Stomach (tissue), 9 donors: Measurements from ENCODE around the gene RALY. TPM values are rescaled to one million over a fixed set of nuclear protein-coding genes. Genes with fewer than 3 reads are reported as not detected.

Experiments used
- DNase-seq, 2 donors: peaks; one replicate each; pipeline versions ENCODE4 v3.0.0 to v3.0.0-alpha.2; 2013 to 2019
- H3K27ac ChIP-seq, 5 donors: fragments of 200-600 bp in 4 of 5; sonication (generic) in 4 of 5; one replicate each; pipeline ENCODE4 v1.5.1; 2013 to 2019; ENCODE audit warnings: mild to moderate bottlenecking in 1 of 5, moderate library complexity in 1 of 5
- H3K27me3 ChIP-seq, 3 donors: fragments of 200-600 bp; sonication (generic); one replicate each; pipeline ENCODE4 v1.5.1; 2017 to 2019; ENCODE audit warnings: mixed run types in 1 of 3
- H3K36me3 ChIP-seq, 4 donors: fragments of 200-600 bp; sonication (generic); 1 replicate in 3 of 4; 2 replicates in 1 of 4; pipeline ENCODE4 v1.5.1; 2016 to 2019
- H3K4me1 ChIP-seq, 4 donors: fragments of 200-600 bp; sonication (generic); one replicate each; pipeline ENCODE4 v1.5.1; 2016 to 2019
- H3K4me3 ChIP-seq, 4 donors: fragments of 200-600 bp; sonication (generic) in 3 of 4; one replicate each; pipeline ENCODE4 v1.5.1; 2016 to 2019; ENCODE audit warnings: mild to moderate bottlenecking in 1 of 4
- H3K9me3 ChIP-seq, 4 donors: fragments of 200-600 bp; sonication (generic); one replicate each; pipeline ENCODE4 v1.5.1; 2016 to 2019
- CTCF ChIP-seq, 7 experiments: fragments of 450-650 bp in 4 of 7; fragments of 200-600 bp in 3 of 7; sonication (generic) in 3 of 7; IDR thresholded peaks; one replicate each; pipeline ENCODE4 v1.5.1; 2016 to 2019; ENCODE audit warnings: antibody characterized with exemption in 7 of 7, control low read depth in 2 of 7, mild to moderate bottlenecking in 1 of 7
- EP300 ChIP-seq: sonication (generic); formaldehyde crosslinking; IDR thresholded peaks from one replicate; pipeline ENCODE4 v1.6.1; 2017; ENCODE audit warnings: antibody characterized with exemption
- POLR2A ChIP-seq, 4 donors: fragments of 450-650 bp; IDR thresholded peaks; one replicate each; pipeline ENCODE4 v1.6.1; 2016; ENCODE audit warnings: antibody characterized with exemption in 4 of 4, control low read depth in 2 of 4, mild to moderate bottlenecking in 1 of 4, moderate library complexity in 1 of 4
- POLR2AphosphoS5 ChIP-seq, 3 donors: sonication (generic); formaldehyde crosslinking; IDR thresholded peaks; one replicate each; pipeline ENCODE4 v1.6.1; 2016; ENCODE audit warnings: antibody characterized with exemption in 3 of 3
- WGBS, 5 donors: extraction: QIAGEN DNeasy Blood & Tissue Kit in 3 of 5; methylation state at CpG; one replicate each; pipeline versions ENCODE4 v1.1.5 to v1.1.7; 2013 to 2018; 5-methylcytosine and 5-hydroxymethylcytosine counted together
- intact Hi-C: fragments of 100-400 bp; cut with DNase I; formaldehyde crosslinking; loops from one replicate; pipeline ENCODE4 v1.15.1; 2023; ENCODE audit warnings: low total_unique reads
- polyA plus RNA-seq, 3 donors: library from polyadenylated mRNA; stranded (reverse); fragments of 200-250 nt; gene quantifications; one replicate each; pipeline ENCODE4 v1.2.3, GENCODE V29; 2013
- total RNA-seq, 5 donors: library from RNA; depleted of rRNA; stranded (reverse); fragments of >200 nt; gene quantifications; one replicate each; pipeline versions ENCODE4 v1.1.0 to v1.2.3, GENCODE V29; 2014 to 2016
- donor health status: healthy with polysubstance abuse.
- donor health status: Bipolar disorder and iron deficiency.
- donor health status: healthy.

RALY gene
- total and polyA plus RNA-seq, 8 donors, result 21.6 to 389 (median 97.7) TPM

GRCh38 chr20:33947709-33948295 lies 45.9 kb upstream of the RALY start:
- intact Hi-C loops, result no loop called here
- 36 to 49% (median 44%) methylated on average over 2 of the region's 2 CpGs for WGBS, 5 donors
- TF ChIP-seq CTCF (IDR thresholded peaks at IDR 0.05) (peak in 2 of 7 experiments; percentile 15 to 36), POLR2A (IDR thresholded peaks at IDR 0.05) (no peak), POLR2AphosphoS5 (IDR thresholded peaks at IDR 0.05) (no peak), EP300 (no peak)

GRCh38 chr20:33948480-33948879 lies 45.2 kb upstream of the RALY start:
- intact Hi-C loops, result no loop called here
- Histone ChIP-seq H3K4me3 (no peak overlapping the region), H3K9me3 (peaks cover 3 to 24% (median 19%) of the 10 kb centered on the region in 4 donors), H3K36me3 (no peaks in the 10 kb centered on the region), H3K27ac (no peak overlapping the region), H3K27me3 (no peaks in the 10 kb centered on the region), H3K4me1 (no peaks in the 10 kb centered on the region)
- no peak for TF ChIP-seq CTCF (IDR thresholded peaks at IDR 0.05)
- no peak for TF ChIP-seq EP300
- TF ChIP-seq POLR2A (IDR thresholded peaks at IDR 0.05), result no peak
- no peak for TF ChIP-seq POLR2AphosphoS5 (IDR thresholded peaks at IDR 0.05)
- no peak for DNase-seq
- WGBS, 5 donors, result 82 to 96% (median 89%) methylated on average over 2 of the region's 2 CpGs

More at GRCh38 chr20:33947709-33948295, 45.9 kb upstream of the RALY start:
- Histone ChIP-seq H3K36me3 (no peaks in the 10 kb centered on the region), H3K4me1 (no peaks in the 10 kb centered on the region), H3K4me3 (no peak overlapping the region), H3K27me3 (no peaks in the 10 kb centered on the region), H3K9me3 (peaks cover 3 to 24% (median 19%) of the 10 kb centered on the region in 4 donors), H3K27ac (no peak overlapping the region)
- DNase-seq, result peak in 1 of 2 donors; percentile 45

GRCh38 chr20:33951171-33951570 lies 42.5 kb upstream of the RALY start:
- no peak for DNase-seq
- no peak for TF ChIP-seq POLR2AphosphoS5 (IDR thresholded peaks at IDR 0.05)
- no peak for TF ChIP-seq EP300
- TF ChIP-seq CTCF (IDR thresholded peaks at IDR 0.05), result no peak
- TF ChIP-seq POLR2A (IDR thresholded peaks at IDR 0.05), result no peak
- no peaks in the 10 kb centered on the region for H3K36me3 ChIP-seq
- H3K27ac ChIP-seq, result no peak overlapping the region
- H3K9me3 ChIP-seq, result peaks cover 3 to 24% (median 19%) of the 10 kb centered on the region in 4 donors
- intact Hi-C loops, result no loop called here
- no peaks in the 10 kb centered on the region for H3K27me3 ChIP-seq
- no peaks in the 10 kb centered on the region for H3K4me1 ChIP-seq
- no peak overlapping the region for H3K4me3 ChIP-seq

- Histone ChIP-seq H3K4me1 (no peaks in the 10 kb centered on the region), H3K4me3 (no peak overlapping the region), H3K9me3 (peaks cover 0 to 3% (median under 1%) of the 10 kb centered on the region in 4 donors), H3K27me3 (no peaks in the 10 kb centered on the region), H3K36me3 (no peaks in the 10 kb centered on the region), H3K27ac (no peak overlapping the region)
- TF ChIP-seq POLR2AphosphoS5 (IDR thresholded peaks at IDR 0.05), result no peak
- TF ChIP-seq EP300, result no peak
- no peak for TF ChIP-seq POLR2A (IDR thresholded peaks at IDR 0.05)
- no peak for TF ChIP-seq CTCF (IDR thresholded peaks at IDR 0.05)
- DNase-seq, result no peak
- WGBS, 5 donors, result 76 to 87% (median 84%) methylated on average over 4 of the region's 4 CpGs
- intact Hi-C loops, result no loop called here
Observed at GRCh38 chr20:33954504-33954903, 39.2 kb upstream of the RALY start.
